ENCODE data around the gene PGR. TPM values are rescaled to one million over a fixed set of nuclear protein-coding genes. Genes with fewer than 3 reads are reported as not detected.

PGR gene
- polyA plus RNA-seq, 6 donors from 2014 or later: 0.26 TPM; not detected in 5

DNA sequence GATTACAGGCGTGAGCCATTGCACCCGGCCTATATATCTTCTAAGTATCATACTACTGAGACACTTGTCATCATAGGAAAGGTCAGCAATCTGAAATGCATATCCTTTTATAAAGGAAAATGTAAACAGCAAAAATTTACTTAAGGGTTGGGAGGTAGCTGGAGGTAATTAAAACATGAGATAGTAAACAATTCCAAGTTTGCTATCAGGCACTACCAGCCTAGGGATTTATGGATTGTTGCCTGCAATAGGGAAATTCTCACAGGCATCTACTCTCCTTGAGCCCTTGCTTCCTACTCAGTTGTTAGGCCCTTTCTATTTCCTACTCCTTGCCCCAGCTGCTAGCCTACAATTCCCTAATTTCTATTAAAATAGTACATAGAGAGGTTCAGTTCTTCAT, 16.1 kb downstream of the PGR start:
- Mint-ChIP-seq H3K36me3 (no peaks in the 10 kb centered on the region), H3K4me3 (no peak overlapping the region), H3K27ac (no peak overlapping the region), H3K4me1 (no peaks in the 10 kb centered on the region), H3K9me3 (peaks cover 0 to 2% (median 0%) of the 10 kb centered on the region in 7 donors), H3K27me3 (peaks cover 0 to 9% (median 0%) of the 10 kb centered on the region in 3 donors)
- DNase-seq (no peak), ATAC-seq (ENCODE audit: low read depth in 2 of 2) (no peak)

DNA sequence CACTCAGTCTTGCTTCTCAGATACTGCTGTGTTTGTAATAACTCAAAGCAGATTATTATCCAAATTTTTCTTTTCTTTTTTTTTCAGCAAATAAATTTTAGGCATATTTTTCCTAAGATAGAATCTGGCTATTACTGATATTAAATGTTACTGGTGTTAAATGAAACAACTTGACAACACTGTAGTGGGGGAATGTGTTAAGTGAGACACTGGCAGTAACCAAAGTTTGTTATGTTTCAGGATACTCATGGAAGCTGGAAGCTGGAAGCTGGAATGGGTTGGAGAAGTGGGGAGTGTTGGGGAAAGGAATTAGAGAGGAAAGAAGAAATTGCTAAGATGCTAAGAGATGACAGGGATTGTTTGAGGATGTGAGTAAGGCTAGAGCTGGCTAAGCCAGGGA, 24.9 kb downstream of the PGR start:
- Mint-ChIP-seq H3K4me3 (no peak overlapping the region), H3K9me3 (peaks cover 2 to 31% (median 11%) of the 10 kb centered on the region in 7 donors), H3K36me3 (no peaks in the 10 kb centered on the region), H3K27me3 (peaks cover 0 to 8% (median 0%) of the 10 kb centered on the region in 3 donors), H3K4me1 (no peaks in the 10 kb centered on the region), H3K27ac (no peak overlapping the region)
- no peak for ATAC-seq (ENCODE audit: low read depth in 2 of 2)
- DNase-seq: no peak

DNA sequence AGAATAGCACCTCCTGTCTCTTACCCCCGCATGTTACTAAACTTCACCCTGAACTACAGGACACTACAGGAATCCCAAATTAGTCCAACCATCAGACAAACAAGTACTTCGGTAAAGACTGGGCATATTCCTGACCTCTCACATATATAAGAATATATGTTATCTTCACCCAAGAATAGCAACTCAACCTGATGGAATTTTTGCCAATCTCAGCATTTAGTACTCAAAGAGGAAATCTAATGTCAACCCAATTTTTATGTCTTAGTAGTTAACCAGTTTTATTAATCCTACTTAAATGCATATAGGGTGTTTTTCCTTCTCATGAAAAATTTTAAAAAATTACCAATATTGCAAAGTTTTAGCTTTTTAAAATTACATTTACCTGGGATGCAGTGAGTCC, 26.2 kb downstream of the PGR start:
- Mint-ChIP-seq H3K4me3 (no peak overlapping the region), H3K4me1 (no peaks in the 10 kb centered on the region), H3K27ac (no peak overlapping the region), H3K36me3 (no peaks in the 10 kb centered on the region), H3K9me3 (peaks cover 2 to 35% (median 11%) of the 10 kb centered on the region in 7 donors), H3K27me3 (peaks cover 0 to 8% (median 0%) of the 10 kb centered on the region in 3 donors)
- DNase-seq: no peak
- ATAC-seq (ENCODE audit: low read depth in 2 of 2): no peak

DNA sequence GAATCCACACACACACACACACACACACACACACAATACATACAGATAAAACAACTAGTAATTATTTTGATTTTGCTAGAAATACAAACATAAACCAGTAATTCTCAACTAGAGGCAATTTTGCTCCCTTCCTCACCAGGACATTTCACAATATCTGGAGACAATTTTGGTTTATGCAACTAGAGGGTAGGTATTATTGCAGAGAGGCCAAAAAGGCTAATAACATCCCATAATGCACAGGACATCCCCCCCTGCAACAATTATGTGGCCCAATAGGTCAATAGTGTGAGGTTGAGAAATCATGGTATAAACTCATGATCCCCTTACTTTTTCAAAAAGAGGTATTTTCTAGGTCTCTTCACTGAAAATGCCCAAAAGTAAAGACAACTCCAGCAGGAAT, 29.0 kb downstream of the PGR start:
- Mint-ChIP-seq H3K9me3 (peaks cover 2 to 26% (median 6%) of the 10 kb centered on the region in 7 donors), H3K4me1 (no peaks in the 10 kb centered on the region), H3K27ac (no peak overlapping the region), H3K27me3 (peaks cover 0 to 8% (median 0%) of the 10 kb centered on the region in 3 donors), H3K36me3 (no peaks in the 10 kb centered on the region), H3K4me3 (no peak overlapping the region)
- ATAC-seq (ENCODE audit: low read depth in 2 of 2) (no peak), DNase-seq (no peak)

DNA sequence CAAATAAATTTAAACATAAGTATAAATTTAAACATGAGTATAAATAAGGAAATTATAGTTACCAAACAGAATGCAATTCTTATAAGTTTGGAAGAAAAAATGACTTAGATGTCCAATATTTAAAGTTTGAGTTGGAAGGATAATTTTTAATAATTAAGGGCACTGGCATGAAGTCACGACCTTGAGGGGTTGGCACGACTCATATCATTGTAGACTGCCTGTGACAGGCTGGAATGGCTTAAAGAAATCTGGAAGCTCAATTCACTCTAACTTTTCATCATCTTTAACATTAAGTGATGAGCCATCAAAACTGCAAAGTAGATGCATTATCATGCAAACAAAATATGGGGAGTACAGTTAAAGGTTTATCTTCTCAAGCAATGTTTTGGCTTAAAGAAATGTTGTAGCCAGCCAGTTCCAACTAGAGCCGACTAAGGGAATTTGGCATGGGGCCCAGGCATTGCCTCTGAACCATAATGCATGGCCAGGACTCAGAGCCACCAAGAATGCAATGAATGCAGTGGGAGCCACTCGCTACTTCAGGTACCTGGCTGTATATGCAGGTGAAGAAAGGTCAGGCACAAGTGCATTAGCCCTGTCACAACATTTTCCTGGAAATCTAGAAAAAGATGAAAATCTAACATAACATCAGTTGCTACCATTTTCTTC, 33.4 kb downstream of the PGR start:
- DNase-seq (no peak), ATAC-seq (ENCODE audit: low read depth in 2 of 2) (no peak)
- Mint-ChIP-seq H3K4me1 (no peaks in the 10 kb centered on the region), H3K27me3 (peaks cover 0 to 4% (median 0%) of the 10 kb centered on the region in 3 donors), H3K36me3 (no peaks in the 10 kb centered on the region), H3K27ac (no peak overlapping the region), H3K9me3 (peaks cover 0 to 15% (median 3%) of the 10 kb centered on the region in 7 donors), H3K4me3 (no peak overlapping the region)

DNA sequence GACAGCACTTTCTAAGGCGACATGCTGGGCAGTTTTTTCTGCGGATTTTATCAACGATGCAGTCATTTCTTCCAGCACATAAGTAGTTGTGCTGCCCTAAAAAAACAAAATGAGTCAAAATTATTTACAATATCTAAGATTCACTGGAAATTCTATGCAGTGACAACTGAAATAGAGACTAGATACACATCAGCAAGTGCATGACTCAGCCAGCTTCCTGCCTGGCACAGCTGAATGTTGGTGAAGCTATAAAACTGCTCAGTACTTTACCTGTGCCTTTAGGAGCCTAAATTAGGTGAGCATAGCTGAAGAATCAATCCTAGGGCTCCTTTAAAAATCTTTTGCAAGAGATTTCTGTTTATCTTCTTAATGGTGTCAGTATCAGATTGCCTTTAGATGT, 37.8 kb downstream of the PGR start:
- no peak overlapping the region for H3K4me3 Mint-ChIP-seq
- peaks cover 0 to 8% (median 0%) of the 10 kb centered on the region in 3 donors for H3K27me3 Mint-ChIP-seq
- ATAC-seq (ENCODE audit: low read depth in 2 of 2) (no peak), DNase-seq (no peak)
- no peaks in the 10 kb centered on the region for H3K36me3 Mint-ChIP-seq
- no peaks in the 10 kb centered on the region for H3K4me1 Mint-ChIP-seq
- peaks cover 2 to 9% (median 4%) of the 10 kb centered on the region in 7 donors for H3K9me3 Mint-ChIP-seq
- no peak overlapping the region for H3K27ac Mint-ChIP-seq

DNA sequence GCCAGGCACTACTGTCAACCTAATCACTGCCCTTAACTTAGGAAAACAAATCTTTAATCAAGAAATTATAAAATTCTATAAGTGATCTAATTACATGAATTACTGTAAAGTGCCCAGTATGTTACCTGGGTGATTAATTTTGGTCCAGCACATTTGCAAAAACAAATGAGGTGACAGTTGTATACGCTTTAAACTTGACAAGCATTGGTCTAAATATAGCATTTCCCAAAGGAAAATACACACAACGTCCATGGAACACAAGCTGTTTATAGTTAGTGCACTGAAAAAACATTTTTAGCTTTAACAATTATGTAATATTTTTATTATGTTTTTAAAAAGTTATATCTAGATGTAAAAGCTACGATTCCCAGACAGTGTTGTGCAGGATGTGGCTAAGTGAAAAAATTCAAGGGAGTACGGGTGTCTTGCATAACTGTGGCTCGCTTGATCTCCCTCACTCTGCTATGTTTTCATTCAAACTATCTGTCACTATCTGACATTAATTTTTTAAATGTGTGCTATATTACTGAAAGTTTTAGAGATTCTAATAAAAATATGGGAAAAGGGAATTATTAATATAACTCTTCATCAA, 38.8 kb downstream of the PGR start:
- ATAC-seq (ENCODE audit: low read depth in 2 of 2): no peak

DNA sequence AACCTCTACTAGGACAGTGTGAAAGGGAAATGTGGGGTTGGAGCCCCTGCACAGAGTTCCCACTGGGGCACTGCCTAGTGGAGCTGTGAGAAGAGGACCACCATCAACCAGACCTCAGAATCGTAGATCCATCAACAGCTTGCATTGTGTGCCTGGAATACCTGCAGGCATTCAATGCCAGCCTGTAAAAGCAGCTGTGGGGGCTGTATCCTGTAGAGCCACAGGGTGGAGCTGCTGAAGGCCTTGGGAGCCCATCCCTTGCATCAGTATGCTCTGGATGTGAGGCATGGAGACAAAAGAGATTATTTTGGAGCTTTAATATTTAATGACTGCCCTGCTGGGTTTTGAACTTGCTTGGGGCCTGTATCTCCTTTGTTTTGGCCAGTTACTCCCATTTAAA, 46.3 kb downstream of the PGR start:
- H3K27ac Mint-ChIP-seq: no peak overlapping the region
- no peak for ATAC-seq (ENCODE audit: low read depth in 2 of 2)
- no peak overlapping the region for H3K4me3 Mint-ChIP-seq
- peaks cover 0 to 6% (median 4%) of the 10 kb centered on the region in 3 donors for H3K27me3 Mint-ChIP-seq
- no peaks in the 10 kb centered on the region for H3K36me3 Mint-ChIP-seq
- DNase-seq: no peak
- peaks cover 2 to 19% (median 5%) of the 10 kb centered on the region in 7 donors for H3K9me3 Mint-ChIP-seq
- no peaks in the 10 kb centered on the region for H3K4me1 Mint-ChIP-seq

More for the DNA sequence above, 38.8 kb downstream of the PGR start:
- Mint-ChIP-seq H3K4me1 (no peaks in the 10 kb centered on the region), H3K9me3 (peaks cover 2 to 9% (median 4%) of the 10 kb centered on the region in 7 donors), H3K27me3 (peaks cover 0 to 8% (median 0%) of the 10 kb centered on the region in 3 donors), H3K4me3 (no peak overlapping the region), H3K36me3 (no peaks in the 10 kb centered on the region), H3K27ac (no peak overlapping the region)
- DNase-seq: no peak

DNA sequence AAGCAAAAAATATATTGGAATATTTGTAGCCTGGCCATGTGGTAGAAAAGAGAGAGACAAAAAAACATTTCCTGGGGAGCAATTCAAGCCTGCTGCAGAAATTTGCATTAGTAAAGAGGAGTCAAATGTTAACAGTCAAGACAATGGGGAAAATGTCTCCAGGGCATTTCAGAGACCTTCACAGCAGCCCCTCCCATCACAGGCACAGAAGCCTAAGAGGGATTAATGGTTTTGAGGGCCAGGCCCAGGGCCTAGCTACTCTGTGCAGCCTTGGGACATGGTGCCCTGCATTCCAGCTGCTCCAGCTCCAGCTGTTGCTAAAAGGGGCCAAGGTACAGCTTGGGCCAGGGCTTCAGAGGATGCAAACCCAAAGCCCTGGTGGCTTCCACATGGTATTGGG, 46.8 kb downstream of the PGR start:
- no peak overlapping the region for H3K4me3 Mint-ChIP-seq
- H3K9me3 Mint-ChIP-seq: peaks cover 2 to 18% (median 5%) of the 10 kb centered on the region in 7 donors
- no peaks in the 10 kb centered on the region for H3K4me1 Mint-ChIP-seq
- H3K27ac Mint-ChIP-seq: no peak overlapping the region
- DNase-seq (no peak), ATAC-seq (ENCODE audit: low read depth in 2 of 2) (no peak)
- H3K36me3 Mint-ChIP-seq: no peaks in the 10 kb centered on the region
- peaks cover 0 to 6% (median 4%) of the 10 kb centered on the region in 3 donors for H3K27me3 Mint-ChIP-seq

DNA sequence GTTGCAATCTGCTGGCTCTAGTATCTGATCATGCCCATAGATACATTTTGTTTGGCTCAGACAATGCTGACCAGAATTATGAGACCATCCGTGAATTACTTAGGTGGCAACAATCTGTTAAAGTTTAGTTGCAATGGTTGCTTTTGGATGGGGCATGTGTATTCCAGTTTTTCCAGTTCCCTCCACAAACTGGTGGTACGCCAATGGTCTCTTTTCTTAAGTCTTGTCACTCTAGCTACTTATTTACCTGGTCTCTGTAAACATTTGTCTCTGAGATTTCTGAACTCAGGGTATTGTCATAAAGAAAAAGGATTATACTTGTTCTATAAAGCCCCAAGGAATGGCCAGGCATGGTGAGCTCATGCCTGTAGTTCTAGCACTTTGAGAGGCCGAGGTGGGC, 65.9 kb downstream of the PGR start:
- DNase-seq (no peak), ATAC-seq (ENCODE audit: low read depth in 2 of 2) (no peak)
- no peaks in the 10 kb centered on the region for H3K4me1 Mint-ChIP-seq
- H3K9me3 Mint-ChIP-seq: peaks cover 0 to 4% (median 0%) of the 10 kb centered on the region in 7 donors
- H3K36me3 Mint-ChIP-seq: no peaks in the 10 kb centered on the region
- peaks cover 0 to 7% (median 0%) of the 10 kb centered on the region in 3 donors for H3K27me3 Mint-ChIP-seq
- no peak overlapping the region for H3K4me3 Mint-ChIP-seq
- no peak overlapping the region for H3K27ac Mint-ChIP-seq

DNA sequence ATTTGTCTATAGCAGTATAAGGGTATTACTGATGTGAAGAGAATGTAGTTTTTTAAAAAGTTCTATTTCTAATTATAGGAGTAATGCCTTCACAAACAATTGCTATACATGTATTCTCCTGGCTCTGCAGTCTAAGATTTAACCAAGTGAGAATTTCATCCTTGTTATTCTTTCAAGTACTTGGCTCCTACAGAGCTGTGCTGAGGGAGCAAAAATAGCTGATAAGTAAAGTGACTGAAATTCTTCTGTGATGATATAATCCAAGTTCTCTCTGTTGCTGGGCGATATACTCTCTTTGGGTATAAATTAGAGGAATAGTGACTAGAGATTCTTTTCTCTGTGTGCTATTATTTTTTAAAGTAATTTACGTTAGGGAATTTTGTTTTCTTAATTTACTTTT, 68.0 kb downstream of the PGR start:
- H3K36me3 Mint-ChIP-seq: no peaks in the 10 kb centered on the region
- H3K4me1 Mint-ChIP-seq: no peaks in the 10 kb centered on the region
- H3K27me3 Mint-ChIP-seq: peaks cover 0 to 7% (median 0%) of the 10 kb centered on the region in 3 donors
- ATAC-seq (ENCODE audit: low read depth in 2 of 2) (no peak), DNase-seq (no peak)
- H3K27ac Mint-ChIP-seq: no peak overlapping the region
- no peak overlapping the region for H3K4me3 Mint-ChIP-seq
- no peaks in the 10 kb centered on the region for H3K9me3 Mint-ChIP-seq

DNA sequence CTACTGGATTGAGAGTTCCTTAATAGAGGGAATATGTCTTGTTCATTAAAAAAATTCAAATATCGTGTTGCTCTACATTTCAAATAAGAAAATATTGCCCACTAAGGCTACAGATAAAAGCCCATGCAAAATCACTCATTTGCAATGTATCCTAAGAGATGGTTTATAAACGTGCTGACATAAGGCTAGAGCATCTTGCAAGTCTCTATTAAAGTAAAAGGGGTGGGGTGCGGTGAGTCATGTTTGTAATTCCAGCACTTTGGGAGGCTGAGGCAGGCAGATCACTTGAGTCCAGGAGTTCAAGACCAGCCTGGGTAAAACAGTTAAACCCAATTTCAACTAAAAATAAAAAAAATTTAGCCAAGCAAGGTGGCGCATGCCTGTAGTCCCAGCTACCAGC, 70.3 kb downstream of the PGR start:
- Mint-ChIP-seq H3K36me3 (no peaks in the 10 kb centered on the region), H3K4me1 (no peaks in the 10 kb centered on the region), H3K4me3 (no peak overlapping the region), H3K27ac (peak overlapping the region in 1 of 6 donors; percentile 51), H3K9me3 (no peaks in the 10 kb centered on the region), H3K27me3 (peaks cover 0 to 7% (median 0%) of the 10 kb centered on the region in 3 donors)
- no peak for ATAC-seq (ENCODE audit: low read depth in 2 of 2)
- no peak for DNase-seq

DNA sequence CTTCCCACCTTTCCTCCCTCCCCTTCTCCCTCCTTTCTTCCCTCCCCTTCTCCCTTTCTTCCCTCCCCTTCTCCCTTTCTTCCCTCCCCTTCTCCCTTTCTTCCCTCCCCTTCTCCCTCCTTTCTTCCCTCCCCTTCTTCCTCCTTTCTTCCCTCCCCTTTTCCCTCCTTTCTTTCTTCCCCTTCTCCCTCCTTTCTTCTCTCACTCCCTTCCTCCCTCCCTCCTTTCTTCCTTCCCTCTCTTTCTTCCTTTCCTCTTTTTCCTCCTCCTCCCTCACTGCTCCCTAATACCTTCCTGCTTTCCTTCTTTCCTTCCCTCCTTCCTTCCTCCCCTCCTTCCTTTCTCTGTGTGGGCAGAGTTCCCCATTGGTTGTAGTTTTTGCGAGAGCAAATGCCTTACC, 76.1 kb downstream of the PGR start:
- ATAC-seq (ENCODE audit: low read depth in 2 of 2): no peak
- Mint-ChIP-seq H3K27ac (no peak overlapping the region), H3K4me1 (no peaks in the 10 kb centered on the region), H3K27me3 (peaks cover 10 to 17% (median 12%) of the 10 kb centered on the region in 3 donors), H3K36me3 (no peaks in the 10 kb centered on the region), H3K9me3 (peaks cover 0 to 2% (median 0%) of the 10 kb centered on the region in 7 donors), H3K4me3 (no peak overlapping the region)
- no peak for DNase-seq

DNA sequence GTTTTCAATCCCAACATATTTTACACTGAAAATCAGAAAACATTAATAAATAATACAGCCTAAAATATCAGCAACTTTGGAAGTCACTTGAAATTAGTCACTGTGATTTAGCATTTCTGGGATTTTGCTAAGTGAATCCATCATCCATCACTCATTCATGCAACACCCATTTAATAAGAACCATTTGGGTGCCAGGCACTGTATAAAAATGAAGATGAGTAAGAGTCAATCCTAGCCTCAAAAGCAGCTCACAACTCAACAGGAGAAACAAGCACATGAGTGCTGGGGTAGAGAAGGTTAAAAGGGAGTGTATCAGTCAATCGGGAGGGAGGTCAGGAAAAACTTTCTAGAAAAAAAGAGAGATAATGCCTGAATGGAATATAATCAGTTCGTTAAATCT, 77.9 kb downstream of the PGR start:
- Mint-ChIP-seq H3K4me3 (no peak overlapping the region), H3K27ac (no peak overlapping the region), H3K9me3 (peaks cover 0 to 2% (median 0%) of the 10 kb centered on the region in 7 donors), H3K27me3 (peaks cover 10 to 17% (median 12%) of the 10 kb centered on the region in 3 donors), H3K36me3 (no peaks in the 10 kb centered on the region), H3K4me1 (peaks cover 6 to 10% (median 9%) of the 10 kb centered on the region in 3 donors)
- no peak for DNase-seq
- no peak for ATAC-seq (ENCODE audit: low read depth in 2 of 2)
